H1 (cell line): Measurements from ENCODE around the gene HOXB7. TPM values are rescaled to one million over a fixed set of nuclear protein-coding genes. Genes with fewer than 3 reads are reported as not detected.

ENCODE experiments used
- CTCF ChIA-PET: fragments of 300-600 bp; sonication (Branson Sonifier 250); formaldehyde crosslinking; loops from one replicate; lab custom pipeline; 2021; ENCODE audit not compliant: partially characterized antibody; lab: Charles Lee
- POLR2A ChIA-PET: fragments of 300-600 bp; sonication (Branson Sonifier 250); formaldehyde crosslinking; loops from one replicate; lab custom pipeline; 2021; ENCODE audit warnings: inconsistent platforms; ENCODE audit not compliant: partially characterized antibody; lab: Charles Lee
- DNase-seq, 2 experiments: peaks; one replicate each; pipeline versions ENCODE4 v3.0.0 to v3.0.0-alpha.2; 2010 to 2022; ENCODE audit warnings: low spot score in 2 of 2, low read depth in 1 of 2, mixed read lengths in 1 of 2
- FAIRE-seq: peaks from 2 replicates; lab custom pipeline; 2011; peaks lifted over from hg19 to GRCh38; lab: Jason Lieb, UNC
- H2AFZ ChIP-seq: 2 replicates; pipeline ENCODE4 v1.8.1; 2012; ENCODE audit warnings: low read length, inconsistent platforms
- H2AK5ac ChIP-seq: 2 replicates; pipeline ENCODE4 v1.6.1; 2013; ENCODE audit warnings: low read depth, low read length
- H2BK120ac ChIP-seq: replicated peaks from 2 replicates; pipeline ENCODE3; 2013; ENCODE audit warnings: low read depth, low read length, inconsistent platforms
- H2BK12ac ChIP-seq: 2 replicates; pipeline ENCODE4 v1.6.1; 2013; ENCODE audit warnings: low read depth, low read length
- H2BK15ac ChIP-seq: 2 replicates; pipeline ENCODE4 v1.6.1; 2013; ENCODE audit warnings: low read length
- H2BK20ac ChIP-seq: 2 replicates; pipeline ENCODE4 v1.6.1; 2013; ENCODE audit warnings: low read length
- H2BK5ac ChIP-seq: 2 replicates; pipeline ENCODE4 v1.6.1; 2013; ENCODE audit warnings: low read depth, low read length
- H3K14ac ChIP-seq: 2 replicates; pipeline ENCODE4 v1.6.1; 2013; ENCODE audit warnings: inconsistent platforms; ENCODE audit not compliant: insufficient read length
- H3K18ac ChIP-seq: 2 replicates; pipeline ENCODE4 v1.6.1; 2013; ENCODE audit warnings: low read length; ENCODE audit errors: extremely low read depth
- H3K23ac ChIP-seq: 2 replicates; pipeline ENCODE4 v1.6.1; 2013; ENCODE audit warnings: inconsistent platforms; ENCODE audit not compliant: insufficient read length
- H3K23me2 ChIP-seq: 2 replicates; pipeline ENCODE4 v1.6.1; 2013; ENCODE audit warnings: low read depth, low read length
- H3K27ac ChIP-seq: 2 replicates; pipeline ENCODE4 v1.6.1; 2011; ENCODE audit warnings: low read depth, low read length, inconsistent platforms
- H3K27me3 ChIP-seq, 4 experiments: replicated peaks in 1 of 4; 1 replicate in 1 of 4; 2 replicates in 3 of 4; pipeline versions ENCODE4 v1.6.1 to v1.8.1; 2011 to 2013; ENCODE audit warnings: low read length in 3 of 4, mild to moderate bottlenecking in 3 of 4, inconsistent platforms in 2 of 4, mixed read lengths in 2 of 4, moderate library complexity in 1 of 4; ENCODE audit not compliant: control insufficient read depth in 3 of 4, insufficient read depth in 3 of 4; ENCODE audit errors: extremely low read depth in 1 of 4
- H3K36me3 ChIP-seq, 4 experiments: 2 replicates each; pipeline versions ENCODE4 v1.6.1 to v1.8.1; 2011 to 2013; ENCODE audit warnings: mild to moderate bottlenecking in 4 of 4, low read length in 3 of 4, moderate library complexity in 2 of 4, control low read depth in 1 of 4, inconsistent platforms in 1 of 4; ENCODE audit not compliant: insufficient read depth in 4 of 4, control insufficient read depth in 2 of 4
- H3K4ac ChIP-seq: replicated peaks from 2 replicates; pipeline ENCODE3; 2013; ENCODE audit warnings: low read length, low read depth, mixed read lengths, inconsistent platforms; ENCODE audit not compliant: insufficient read length
- H3K4me1 ChIP-seq, 4 experiments: replicated peaks in 1 of 4; 1 replicate in 1 of 4; 2 replicates in 3 of 4; pipeline versions ENCODE4 v1.6.1 to v1.8.1; 2011 to 2013; ENCODE audit warnings: low read length in 3 of 4, inconsistent platforms in 2 of 4, mixed read lengths in 1 of 4; ENCODE audit not compliant: insufficient read depth in 4 of 4, control insufficient read depth in 3 of 4
- H3K4me2 ChIP-seq, 2 experiments: 2 replicates each; pipeline versions ENCODE4 v1.6.1 to v1.8.1; 2011 to 2013; ENCODE audit warnings: low read depth in 2 of 2, low read length in 2 of 2, control low read depth in 1 of 2, inconsistent platforms in 1 of 2, mild to moderate bottlenecking in 1 of 2; ENCODE audit not compliant: insufficient read depth in 1 of 2
- H3K4me3 ChIP-seq, 4 experiments: fragments of 200-600, 300-600 bp in 1 of 4; sonication (generic), shearing (Covaris generic), sonication (Bioruptor Twin) in 1 of 4; 2 replicates each; pipeline versions ENCODE4 v1.5.1 to v1.8.1; 2011 to 2016; ENCODE audit warnings: low read length in 4 of 4, low read depth in 3 of 4, control low read depth in 2 of 4, inconsistent platforms in 2 of 4, mild to moderate bottlenecking in 2 of 4, mixed read lengths in 1 of 4, moderate library complexity in 1 of 4; ENCODE audit not compliant: insufficient read depth in 2 of 4; ENCODE audit errors: extremely low read depth in 1 of 4
- H3K56ac ChIP-seq: replicated peaks from 2 replicates; pipeline ENCODE3; 2013; ENCODE audit warnings: low read depth, mild to moderate bottlenecking, mixed read lengths, low read length, inconsistent platforms; ENCODE audit not compliant: insufficient read length
- H3K79me1 ChIP-seq: 2 replicates; pipeline ENCODE4 v1.6.1; 2013; ENCODE audit warnings: low read depth, low read length, control low read depth
- H3K79me2 ChIP-seq, 2 experiments: 2 replicates each; pipeline versions ENCODE4 v1.6.1 to v1.8.1; 2012 to 2013; ENCODE audit warnings: low read length in 2 of 2, mild to moderate bottlenecking in 2 of 2, inconsistent platforms in 1 of 2; ENCODE audit not compliant: insufficient read depth in 2 of 2, control insufficient read depth in 1 of 2
- H3K9ac ChIP-seq, 4 experiments: replicated peaks in 1 of 4; 1 replicate in 1 of 4; 2 replicates in 3 of 4; pipeline versions ENCODE4 v1.6.1 to v1.8.1; 2011 to 2013; ENCODE audit warnings: low read depth in 3 of 4, low read length in 3 of 4, control low read depth in 2 of 4, mild to moderate bottlenecking in 2 of 4, moderate library complexity in 2 of 4, inconsistent platforms in 1 of 4; ENCODE audit errors: extremely low read depth in 1 of 4
- H3K9me3 ChIP-seq, 2 experiments: 2 replicates each; pipeline versions ENCODE4 v1.6.1 to v1.8.1; 2012 to 2013; ENCODE audit warnings: mild to moderate bottlenecking in 2 of 2, moderate library complexity in 2 of 2, control low read depth in 1 of 2, inconsistent platforms in 1 of 2, low read depth in 1 of 2, low read length in 1 of 2, mixed read lengths in 1 of 2; ENCODE audit not compliant: insufficient read depth in 2 of 2
- H4K20me1 ChIP-seq, 2 experiments: replicated peaks in 1 of 2; 2 replicates each; pipeline versions ENCODE3 to v1.8.1; 2011 to 2013; ENCODE audit warnings: inconsistent platforms in 2 of 2, low read length in 2 of 2, mild to moderate bottlenecking in 1 of 2; ENCODE audit not compliant: insufficient read depth in 2 of 2, control insufficient read depth in 1 of 2
- H4K5ac ChIP-seq: 2 replicates; pipeline ENCODE4 v1.6.1; 2013; ENCODE audit warnings: low read length, low read depth, mixed read lengths, inconsistent platforms; ENCODE audit not compliant: insufficient read length
- H4K8ac ChIP-seq: 2 replicates; pipeline ENCODE4 v1.8.0; 2013; ENCODE audit warnings: mild to moderate bottlenecking, moderate library complexity, low read length, inconsistent platforms; ENCODE audit not compliant: insufficient read depth; ENCODE audit errors: extremely low read depth
- H4K91ac ChIP-seq: replicated peaks from 2 replicates; pipeline ENCODE3; 2013; ENCODE audit warnings: low read length, mixed read lengths, inconsistent platforms; ENCODE audit not compliant: insufficient read length
- ASH2L ChIP-seq: fragments of 200-600, 300-600 bp; sonication (generic); IDR thresholded peaks from one replicate; pipeline ENCODE4 v1.7.1; 2017; ENCODE audit warnings: low read length
- BRCA1 ChIP-seq: IDR thresholded peaks from 2 replicates; pipeline ENCODE4 v1.6.1; 2012; ENCODE audit warnings: low read depth, low read length, improper control_type of control experiment
- EGR1 ChIP-seq: IDR thresholded peaks from 2 replicates; pipeline ENCODE4 v1.6.1; 2011; ENCODE audit warnings: low read depth, low read length, borderline replicate concordance
- GABPA ChIP-seq: IDR thresholded peaks from 2 replicates; pipeline ENCODE4 v1.6.1; 2011; ENCODE audit warnings: mild to moderate bottlenecking, low read length, moderate library complexity, borderline replicate concordance; ENCODE audit not compliant: insufficient read depth
- HDAC6 ChIP-seq: IDR thresholded peaks from one replicate; pipeline ENCODE4 v1.7.1; 2012; ENCODE audit warnings: low read depth, mild to moderate bottlenecking, inconsistent platforms, low read length, moderate library complexity
- KDM1A ChIP-seq: fragments of 200-600, 300-600 bp; sonication (generic); IDR thresholded peaks from 2 replicates; pipeline ENCODE4 v1.7.1; 2016; ENCODE audit warnings: mild to moderate bottlenecking, low read length, borderline replicate concordance
- RFX5 ChIP-seq: IDR thresholded peaks from 2 replicates; pipeline ENCODE4 v1.6.1; 2011; ENCODE audit warnings: low read depth, low read length, improper control_type of control experiment, borderline replicate concordance
- RNF2 ChIP-seq: fragments of 200-900, 300-1000 bp; sonication (generic); IDR thresholded peaks from 2 replicates; pipeline ENCODE4 v1.7.1; 2016; ENCODE audit warnings: borderline replicate concordance, low read depth, mild to moderate bottlenecking, antibody characterized with exemption, low read length; ENCODE audit not compliant: poor library complexity, severe bottlenecking; ENCODE audit errors: missing control alignments
- RXRA ChIP-seq: IDR thresholded peaks from 2 replicates; pipeline ENCODE4 v1.6.1; 2011; ENCODE audit warnings: low read depth, mild to moderate bottlenecking, low read length, moderate library complexity; ENCODE audit not compliant: insufficient read depth
- SAP30 ChIP-seq: fragments of 300-600 bp; sonication (generic); IDR thresholded peaks from 2 replicates; pipeline ENCODE4 v1.7.1; 2012; ENCODE audit warnings: low read length, moderate library complexity, mild to moderate bottlenecking, inconsistent platforms; ENCODE audit not compliant: insufficient read depth, insufficient replicate concordance
- USF2 ChIP-seq: IDR thresholded peaks from 2 replicates; pipeline ENCODE4 v1.6.1; 2011; ENCODE audit warnings: low read length, improper control_type of control experiment
- WGBS, 2 experiments: shearing (Covaris generic) in 1 of 2; methylation state at CpG; one replicate each; pipeline versions ENCODE4 v1.1.6 to v1.1.7; 2013 to 2015; ENCODE audit warnings: low lambda C conversion rate in 2 of 2, mixed read lengths in 2 of 2, inconsistent platforms in 1 of 2, low coverage in 1 of 2, missing lambda C conversion rate in 1 of 2; ENCODE audit not compliant: insufficient replicate concordance in 2 of 2, insufficient coverage in 1 of 2, insufficient read length in 1 of 2; ENCODE audit errors: extremely low coverage in 1 of 2, missing lambda C conversion rate in 1 of 2; 5-methylcytosine and 5-hydroxymethylcytosine counted together
- polyA plus RNA-seq, 7 experiments: library from polyadenylated mRNA; depleted of rRNA in 3 of 7; stranded (reverse) in 5 of 7; unstranded in 2 of 7; fragments of >200 nt in 5 of 7; fragments of 200-250 nt in 2 of 7; gene quantifications; 1 replicate in 5 of 7; 2 replicates in 1 of 7; 4 replicates in 1 of 7; pipeline versions ENCODE4 v1.2.1 to v1.2.3, GENCODE V29; 2011 to 2013; ENCODE audit warnings: missing spikeins in 2 of 7, mixed read lengths in 2 of 7
- total RNA-seq: library from RNA; stranded (reverse); fragmentation: NEBNext Ultra II Directional; extraction: Animal tissue kit (Norgen Biotek cat#: 25700); gene quantifications from 2 replicates; pipeline ENCODE4 v1.2.1, GENCODE V29; 2021

HOXB7 gene
- total and polyA plus RNA-seq, 2 of the 8 experiments (the other 6 are each of a cell fraction or from before 2014, with no cell fraction given): not detected

DNA sequence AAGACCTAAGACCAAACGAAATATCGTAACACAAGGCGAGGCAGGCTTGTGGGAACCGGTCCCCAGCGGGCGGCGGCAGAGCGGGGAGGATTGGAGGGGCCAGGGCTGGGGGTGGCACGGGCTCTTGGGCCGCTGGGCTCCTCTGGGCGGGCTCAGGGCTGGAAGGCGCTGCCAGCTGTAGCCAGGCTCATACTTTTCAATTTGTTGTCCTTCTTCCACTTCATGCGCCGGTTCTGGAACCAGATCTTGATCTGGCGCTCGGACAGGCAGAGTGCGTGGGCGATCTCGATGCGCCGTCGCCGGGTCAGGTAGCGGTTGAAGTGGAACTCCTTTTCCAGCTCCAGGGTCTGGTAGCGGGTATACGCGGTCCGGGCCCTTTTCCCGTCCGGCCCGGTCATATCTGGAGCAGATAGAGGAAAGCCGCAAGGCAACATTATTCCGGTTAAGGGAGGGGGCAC is 18.7 kb downstream of the HOXB7 start:
- Histone ChIP-seq H3K9me3 (no peaks in the 10 kb centered on the region; a peak in 1 of 4 replicates), H3K79me2 (no peaks in the 10 kb centered on the region), H2BK5ac (no peak overlapping the region), H4K5ac (no peak overlapping the region), H3K4me3 (no peak overlapping the region), H3K18ac (no peak overlapping the region), H2BK15ac (no peak overlapping the region), H2AK5ac (no peak overlapping the region), H3K27me3 (peaks cover 95 to 100% (median 99%) of the 10 kb centered on the region in 4 experiments), H4K20me1 (peaks cover 31 to 40% of the 10 kb centered on the region in 2 experiments), H3K23me2 (no peaks in the 10 kb centered on the region; the same call in 1 of the 2 replicates), H3K4me2 (no peak overlapping the region), H2AFZ (no peak overlapping the region), H3K23ac (no peak overlapping the region), H4K8ac (no peak overlapping the region), H3K4me1 (peaks cover 0 to 11% (median 3%) of the 10 kb centered on the region in 4 experiments; a peak in 5 of 7 replicates), H3K14ac (no peak overlapping the region), H3K56ac (no peak overlapping the region), H3K9ac (no peak overlapping the region), H3K27ac (no peak overlapping the region), H3K79me1 (no peaks in the 10 kb centered on the region), H3K4ac (no peak overlapping the region), H2BK120ac (no peak overlapping the region), H3K36me3 (peaks cover 0 to 3% (median 0%) of the 10 kb centered on the region in 4 experiments; a peak in 1 of 8 replicates), H4K91ac (no peak overlapping the region), H2BK20ac (no peak overlapping the region), H2BK12ac (no peak overlapping the region)
- CTCF ChIA-PET: interaction anchor here (0.9 to 7.0 kb wide), 17 partner anchors 23 to 364 kb away, joined by 3 to 53 read pairs (median 8); partner anchors contain the start of gene HOXB9
- DNase-seq: no peak
- FAIRE-seq: no peak
- 13% methylated on average over 31 of the region's 33 CpGs; no CpG with 5 or more reads in 1 of the 2 experiments for WGBS, 2 experiments
- POLR2A ChIA-PET: interaction anchor here (1.3 kb wide), 1 partner anchor 259 kb away, joined by 3 read pairs; no protein-coding TSS in a partner anchor
- TF ChIP-seq USF2 (no peak), GABPA (no peak), EGR1 (0 out of 2 replicates have a peak, but pooled peaks have one; percentile 62), RXRA (no peak), RFX5 (no peak), SAP30 (no peak), KDM1A (no peak), HDAC6 (no peak), BRCA1 (no peak), ASH2L (no peak), RNF2 (peak; percentile 86)
